Activated CD4-positive, alpha-beta memory T cell treated with anti-CD3 and anti-CD28 coated beads, Interleukin-2, amount 10 ng/mL, durations not matched to agents 7 days and 5 days (primary cell): ENCODE results near the gene SDK1. TPM values are rescaled to one million over a fixed set of nuclear protein-coding genes. Genes with fewer than 3 reads are reported as not detected.
"Not testable (repeated sequence)": the region's sequence is repeated elsewhere in the genome, so short reads cannot be mapped to it uniquely, and the experiment has no call there.

Experiments used
- CTCF ChIA-PET: fragments of 350-600 bp; sonication (Branson Sonifier 250); formaldehyde crosslinking; loops from one replicate; lab custom pipeline; 2021; ENCODE audit warnings: antibody characterized with exemption, inconsistent platforms; lab: Charles Lee
- POLR2A ChIA-PET: fragments of 350-600 bp; sonication (Branson Sonifier 250); formaldehyde crosslinking; loops from one replicate; lab custom pipeline; 2021; ENCODE audit warnings: antibody characterized with exemption; lab: Charles Lee
- DNase-seq: peaks from one replicate; pipeline ENCODE4 v3.0.0-alpha.2; 2020
- H3K27ac Mint-ChIP-seq: one replicate; pipeline ENCODE4 v1.8.0; 2021; ENCODE audit warnings: mild to moderate bottlenecking, mixed read lengths
- H3K27me3 Mint-ChIP-seq: one replicate; pipeline ENCODE4 v1.8.0; 2021; ENCODE audit warnings: mixed read lengths
- H3K36me3 Mint-ChIP-seq: one replicate; pipeline ENCODE4 v1.8.0; 2021; ENCODE audit warnings: low read depth, mixed read lengths
- H3K4me1 Mint-ChIP-seq: one replicate; pipeline ENCODE4 v1.8.0; 2021; ENCODE audit warnings: mixed read lengths
- H3K4me3 Mint-ChIP-seq: one replicate; pipeline ENCODE4 v1.8.0; 2021; ENCODE audit warnings: mild to moderate bottlenecking, mixed read lengths
- H3K9me3 Mint-ChIP-seq: one replicate; pipeline ENCODE4 v1.8.0; 2021; ENCODE audit warnings: mixed read lengths
- total RNA-seq, 2 experiments: library from RNA; stranded (reverse); gene quantifications; one replicate each; pipeline ENCODE4 v1.2.3, GENCODE V29; 2021

The SDK1 gene
- total RNA-seq, 2 experiments from 2014 or later: 0.03 to 0.05 TPM

DNA sequence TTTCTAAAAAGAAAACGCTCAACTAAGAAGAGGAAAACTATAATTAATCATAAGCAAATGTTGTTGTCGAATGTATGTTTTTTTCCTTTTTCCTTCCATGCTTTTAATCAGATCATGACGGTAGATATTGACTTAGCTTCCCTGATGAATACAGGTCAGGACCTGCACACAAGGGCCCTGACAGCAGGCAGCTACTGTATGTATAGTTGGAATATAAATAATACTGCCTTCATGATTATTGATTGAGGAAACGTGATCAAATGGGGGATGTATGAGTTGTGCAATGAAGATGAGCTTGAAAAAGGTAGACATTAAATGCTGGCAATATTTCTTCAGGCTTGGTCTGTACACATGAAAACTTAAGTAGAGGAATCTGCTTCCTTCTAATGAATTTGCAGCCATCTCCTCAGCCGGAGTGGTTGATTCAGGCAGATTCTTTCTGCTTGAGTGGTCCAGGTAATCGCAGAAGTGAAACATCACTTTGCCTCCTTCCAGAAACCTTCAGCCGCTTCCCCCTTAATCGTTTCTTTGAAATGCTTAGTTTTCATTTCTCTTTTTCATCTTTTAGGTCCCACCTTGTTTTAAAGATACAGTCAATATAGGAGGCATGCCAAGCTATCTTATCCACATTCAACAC is 656.5 kb downstream of the SDK1 start:
- CTCF ChIA-PET: interaction anchor here (0.6 kb wide), 1 partner anchor 107 kb away, joined by 3 read pairs; no protein-coding TSS in a partner anchor
- Mint-ChIP-seq H3K4me3 (no peak overlapping the region), H3K4me1 (no peaks in the 10 kb centered on the region), H3K27me3 (peaks cover 2% of the 10 kb centered on the region), H3K9me3 (no peaks in the 10 kb centered on the region), H3K36me3 (no peaks in the 10 kb centered on the region), H3K27ac (no peak overlapping the region)
- DNase-seq: no peak
- POLR2A ChIA-PET: no interaction called here

DNA sequence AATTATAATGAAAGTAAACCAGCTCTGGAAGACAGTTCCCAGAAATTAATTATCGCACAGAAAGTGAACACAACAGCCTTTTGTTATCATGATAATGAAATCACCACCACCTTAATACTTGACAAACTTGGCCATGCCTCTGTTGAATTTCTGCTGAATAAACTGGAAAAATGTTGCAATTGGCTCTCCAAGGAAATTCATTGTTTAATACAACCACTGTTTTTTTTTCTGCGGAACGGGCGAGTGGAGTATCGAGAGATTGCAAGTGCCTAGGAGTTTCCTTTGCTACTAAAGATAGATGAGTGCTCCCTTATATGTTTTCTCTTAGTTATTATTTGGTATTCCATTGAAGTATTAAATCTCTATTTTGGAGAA is 657.0 kb downstream of the SDK1 start:
- Mint-ChIP-seq H3K36me3 (no peaks in the 10 kb centered on the region), H3K27ac (no peak overlapping the region), H3K4me1 (no peaks in the 10 kb centered on the region), H3K9me3 (no peaks in the 10 kb centered on the region), H3K4me3 (no peak overlapping the region), H3K27me3 (peaks cover 2% of the 10 kb centered on the region)
- ChIA-PET CTCF (interaction anchor here (0.6 kb wide), 1 partner anchor 107 kb away, joined by 3 read pairs; no protein-coding TSS in a partner anchor), POLR2A (no interaction called here)
- no peak for DNase-seq

DNA sequence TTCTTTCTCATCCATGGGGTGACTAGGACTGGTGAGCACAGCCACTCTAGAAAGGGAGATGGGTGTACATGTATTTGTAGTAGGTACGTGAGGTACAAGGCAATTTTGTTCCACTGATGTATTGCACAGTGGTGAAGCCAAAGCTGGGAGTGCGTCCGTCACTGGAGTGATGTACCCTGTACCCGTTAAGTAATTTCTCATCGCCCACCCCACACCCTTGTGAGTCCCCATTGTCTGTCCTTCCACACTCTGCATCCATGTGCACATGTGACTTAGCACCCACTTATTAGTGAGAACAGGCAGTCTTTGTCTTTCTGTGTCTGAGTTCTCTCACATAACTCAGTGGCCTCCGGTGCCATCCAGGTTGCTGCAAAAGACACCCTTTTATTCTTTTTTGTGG is 658.3 kb downstream of the SDK1 start:
- H3K36me3 Mint-ChIP-seq: no peaks in the 10 kb centered on the region
- POLR2A ChIA-PET: no interaction called here
- no peaks in the 10 kb centered on the region for H3K4me1 Mint-ChIP-seq
- H3K4me3 Mint-ChIP-seq: no peak overlapping the region
- CTCF ChIA-PET: no interaction called here
- no peak overlapping the region for H3K27ac Mint-ChIP-seq
- H3K9me3 Mint-ChIP-seq: no peaks in the 10 kb centered on the region
- H3K27me3 Mint-ChIP-seq: peaks cover 2% of the 10 kb centered on the region
- DNase-seq: no peak

DNA sequence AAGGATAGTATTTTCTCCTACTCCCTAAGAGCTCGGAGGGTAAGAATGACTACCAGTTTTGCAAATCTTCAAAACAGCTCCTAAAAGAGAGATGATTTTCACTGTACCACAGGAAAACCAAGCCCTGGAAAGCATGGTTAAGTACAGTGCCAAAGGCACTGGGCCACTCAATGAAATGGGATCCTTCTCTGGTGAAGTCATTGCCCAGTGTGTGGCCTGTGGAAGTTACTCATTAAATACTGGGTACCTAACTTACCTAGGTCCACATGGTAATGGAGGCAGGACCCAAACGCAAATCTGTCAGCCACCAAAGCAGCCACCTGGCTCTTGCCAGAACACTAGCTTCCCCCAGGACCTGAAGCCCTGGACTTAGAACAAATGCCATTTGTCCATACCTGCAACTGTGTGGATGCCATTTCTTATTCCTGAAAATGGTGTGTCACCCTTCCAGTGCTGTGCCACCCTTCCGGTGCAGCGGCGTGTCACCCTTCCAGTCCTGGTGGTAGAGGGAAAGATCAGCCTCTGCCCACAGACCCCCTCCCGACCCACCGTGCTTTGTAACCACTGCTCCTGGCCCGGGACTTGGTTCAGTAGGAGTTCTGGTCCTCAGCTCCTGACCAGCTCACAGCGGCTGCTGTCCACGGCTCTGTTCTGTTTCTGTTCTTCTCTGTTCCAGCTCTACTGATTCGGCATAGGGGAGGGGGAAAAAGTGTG is 659.2 kb downstream of the SDK1 start:
- ChIA-PET CTCF (no interaction called here), POLR2A (no interaction called here)
- Mint-ChIP-seq H3K27ac (no peak overlapping the region), H3K9me3 (no peaks in the 10 kb centered on the region), H3K36me3 (no peaks in the 10 kb centered on the region), H3K27me3 (peaks cover 2% of the 10 kb centered on the region), H3K4me3 (no peak overlapping the region), H3K4me1 (no peaks in the 10 kb centered on the region)
- no peak for DNase-seq

DNA sequence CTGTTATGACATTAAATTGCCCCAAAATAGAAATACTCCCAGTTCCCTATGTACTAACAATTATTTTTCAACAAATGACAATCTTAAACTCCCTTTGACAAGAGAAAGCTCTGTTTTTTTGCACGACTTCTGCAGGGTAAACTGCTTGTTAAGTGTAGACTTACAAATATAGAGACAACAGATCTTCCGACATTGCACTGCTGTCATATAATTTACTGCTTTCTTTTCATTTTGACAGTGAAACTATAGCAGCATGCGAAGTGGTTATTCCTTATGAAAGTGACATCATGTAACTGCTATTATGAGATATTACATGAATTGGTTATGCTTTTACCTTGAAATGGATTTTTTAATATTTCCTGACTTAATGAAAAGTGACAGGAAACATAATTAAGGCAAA is 659.9 kb downstream of the SDK1 start:
- peaks cover 2% of the 10 kb centered on the region for H3K27me3 Mint-ChIP-seq
- CTCF ChIA-PET: no interaction called here

DNA sequence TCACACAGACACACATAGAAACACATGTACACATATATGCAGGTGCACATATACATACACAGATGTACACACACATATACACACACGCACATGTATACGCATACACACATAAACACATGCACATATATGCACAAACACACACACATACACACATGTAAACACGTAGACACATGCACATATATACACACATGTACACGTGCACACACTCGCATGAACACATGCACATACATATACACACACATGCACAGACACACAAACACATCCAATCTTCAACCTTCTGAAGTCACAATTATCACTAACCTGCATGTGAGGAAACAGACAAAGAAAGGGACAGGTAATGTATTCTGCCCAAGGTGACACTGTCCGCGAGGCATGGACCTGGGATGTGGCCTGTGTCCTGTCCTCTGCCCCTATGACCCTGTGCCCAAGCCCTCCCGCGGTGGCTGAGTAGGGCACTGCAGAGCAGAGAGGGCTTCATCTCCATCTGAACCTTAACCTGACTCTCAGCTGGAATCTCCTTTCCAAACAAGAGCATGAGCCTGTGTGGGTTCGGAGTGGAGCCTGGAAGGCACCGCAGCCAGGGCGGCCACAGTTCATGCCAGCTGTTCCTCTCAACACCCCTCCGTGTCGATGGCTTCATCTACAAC is 660.9 kb downstream of the SDK1 start:
- H3K27ac Mint-ChIP-seq: no peak overlapping the region
- DNase-seq: no peak
- H3K27me3 Mint-ChIP-seq: peaks cover 2% of the 10 kb centered on the region
- H3K36me3 Mint-ChIP-seq: no peaks in the 10 kb centered on the region
- H3K9me3 Mint-ChIP-seq: no peaks in the 10 kb centered on the region
- ChIA-PET CTCF (no interaction called here), POLR2A (no interaction called here)
- no peak overlapping the region for H3K4me3 Mint-ChIP-seq
- H3K4me1 Mint-ChIP-seq: no peaks in the 10 kb centered on the region

More for the DNA sequence above, 659.9 kb downstream of the SDK1 start:
- POLR2A ChIA-PET: no interaction called here
- Mint-ChIP-seq H3K4me3 (no peak overlapping the region), H3K4me1 (no peaks in the 10 kb centered on the region), H3K27ac (no peak overlapping the region), H3K36me3 (no peaks in the 10 kb centered on the region), H3K9me3 (no peaks in the 10 kb centered on the region)
- no peak for DNase-seq

DNA sequence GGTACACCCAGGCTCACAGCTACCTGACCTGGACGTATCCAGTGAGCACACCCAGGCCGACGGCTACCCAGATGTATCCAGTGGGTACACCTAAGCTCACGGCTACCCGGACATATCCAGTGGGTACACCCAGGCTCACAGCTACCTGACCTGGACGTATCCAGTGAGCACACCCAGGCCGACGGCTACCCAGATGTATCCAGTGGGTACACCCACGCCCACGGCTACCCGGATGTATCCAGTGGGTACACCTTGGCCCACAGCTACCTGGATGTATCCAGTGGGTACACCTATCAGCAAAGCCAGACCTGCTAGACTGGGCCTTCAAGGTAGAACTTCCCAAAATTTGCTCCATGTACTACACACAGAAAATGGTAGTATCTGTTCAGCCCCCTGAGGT is 662.7 kb downstream of the SDK1 start:
- POLR2A ChIA-PET, DNase-seq, H3K4me1 Mint-ChIP-seq, CTCF ChIA-PET, H3K27ac Mint-ChIP-seq, H3K36me3 Mint-ChIP-seq, H3K9me3 Mint-ChIP-seq, H3K27me3 Mint-ChIP-seq, H3K4me3 Mint-ChIP-seq: not testable (repeated sequence)

DNA sequence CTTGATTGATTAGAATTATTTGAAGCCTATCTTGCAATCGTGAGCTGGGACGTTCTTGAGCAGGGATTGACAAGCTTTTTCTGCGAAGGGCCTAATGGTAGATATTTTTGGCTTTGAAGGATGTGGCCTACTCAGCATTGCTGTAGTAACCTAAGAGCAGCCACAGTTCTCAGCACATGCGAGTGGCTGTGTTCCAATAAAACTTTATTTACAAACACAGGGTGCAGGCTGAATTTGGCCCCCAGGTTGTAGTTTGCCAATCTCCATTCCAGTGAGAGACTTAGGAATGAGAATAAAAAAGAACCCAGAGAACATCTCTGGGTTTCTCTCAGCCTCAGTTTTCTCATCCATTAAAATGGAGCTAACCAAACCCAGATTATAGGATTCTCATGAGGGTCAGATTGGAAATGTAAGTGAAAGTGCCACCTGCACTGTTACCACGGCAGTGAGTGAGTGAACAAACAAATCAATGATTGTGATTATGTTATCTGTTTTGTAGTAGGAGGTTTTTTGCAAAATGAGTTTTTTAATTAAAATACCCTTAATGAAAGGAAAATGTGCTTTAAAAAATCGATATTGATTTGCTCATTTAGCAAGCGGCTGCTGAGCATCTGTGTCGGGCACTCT is 664.0 kb downstream of the SDK1 start:
- H3K27ac Mint-ChIP-seq: no peak overlapping the region
- H3K27me3 Mint-ChIP-seq: no peaks in the 10 kb centered on the region
- ChIA-PET CTCF (no interaction called here), POLR2A (no interaction called here)
- H3K4me1 Mint-ChIP-seq: no peaks in the 10 kb centered on the region
- H3K36me3 Mint-ChIP-seq: no peaks in the 10 kb centered on the region
- H3K4me3 Mint-ChIP-seq: no peak overlapping the region
- H3K9me3 Mint-ChIP-seq: no peaks in the 10 kb centered on the region
- no peak for DNase-seq

DNA sequence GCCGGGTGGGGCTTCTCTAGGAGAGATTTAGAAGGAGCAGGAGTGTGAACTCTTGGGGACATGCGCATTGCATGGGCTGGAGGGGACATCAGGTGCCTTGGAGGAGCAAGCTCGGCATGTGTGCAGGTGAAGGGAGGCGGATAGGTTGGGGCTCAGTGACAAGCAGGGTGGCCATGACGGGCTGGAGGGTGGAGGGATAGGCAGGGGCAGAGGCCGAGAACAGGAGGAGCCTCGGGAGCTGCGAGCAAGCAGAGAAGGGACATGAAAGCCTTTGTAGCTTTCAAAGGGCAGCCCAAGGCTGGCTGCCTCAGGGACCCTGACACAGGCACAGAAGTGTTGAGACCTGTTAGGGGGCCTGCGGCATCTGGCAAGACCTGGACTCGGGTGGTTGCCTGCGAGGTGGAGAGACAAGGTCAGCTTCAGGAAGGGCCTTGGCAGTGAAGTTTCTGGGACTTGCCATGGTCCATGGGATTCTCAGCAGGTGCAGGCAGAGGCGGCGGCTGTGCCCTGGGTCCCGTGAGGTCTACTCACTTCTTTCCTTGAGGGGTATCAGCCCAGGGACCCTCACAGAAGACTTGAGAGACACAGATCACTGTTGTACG is 664.8 kb downstream of the SDK1 start:
- H3K27ac Mint-ChIP-seq: no peak overlapping the region
- ChIA-PET POLR2A (no interaction called here), CTCF (no interaction called here)
- no peak overlapping the region for H3K4me3 Mint-ChIP-seq
- H3K36me3 Mint-ChIP-seq: no peaks in the 10 kb centered on the region
- no peak for DNase-seq
- H3K9me3 Mint-ChIP-seq: no peaks in the 10 kb centered on the region
- H3K27me3 Mint-ChIP-seq: no peaks in the 10 kb centered on the region
- H3K4me1 Mint-ChIP-seq: no peaks in the 10 kb centered on the region

DNA sequence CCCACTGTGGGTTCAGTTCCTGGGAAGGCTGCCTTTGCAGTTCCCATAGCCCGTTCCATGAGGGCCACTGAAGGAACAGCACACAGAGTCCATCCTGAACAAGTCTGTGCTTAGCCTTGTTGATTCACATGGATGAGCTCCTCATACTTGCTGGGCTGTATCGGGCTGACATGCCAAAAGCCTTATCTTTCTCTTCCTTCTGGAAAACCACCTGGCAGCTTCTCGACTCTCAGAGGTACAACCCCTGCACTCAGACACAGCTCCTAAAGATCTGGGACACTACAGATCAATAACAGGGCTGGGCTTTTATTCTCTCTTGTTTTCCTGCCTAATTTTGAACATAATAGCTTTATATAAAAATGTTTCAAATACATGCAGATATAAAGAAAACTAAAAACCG is 667.2 kb downstream of the SDK1 start:
- DNase-seq: no peak
- Mint-ChIP-seq H3K4me3 (no peak overlapping the region), H3K27me3 (no peaks in the 10 kb centered on the region), H3K27ac (no peak overlapping the region), H3K9me3 (no peaks in the 10 kb centered on the region), H3K36me3 (no peaks in the 10 kb centered on the region), H3K4me1 (no peaks in the 10 kb centered on the region)
- POLR2A ChIA-PET: no interaction called here
- CTCF ChIA-PET: interaction anchor here (0.6 kb wide), 1 partner anchor 727 kb away, joined by 4 read pairs; no protein-coding TSS in a partner anchor

DNA sequence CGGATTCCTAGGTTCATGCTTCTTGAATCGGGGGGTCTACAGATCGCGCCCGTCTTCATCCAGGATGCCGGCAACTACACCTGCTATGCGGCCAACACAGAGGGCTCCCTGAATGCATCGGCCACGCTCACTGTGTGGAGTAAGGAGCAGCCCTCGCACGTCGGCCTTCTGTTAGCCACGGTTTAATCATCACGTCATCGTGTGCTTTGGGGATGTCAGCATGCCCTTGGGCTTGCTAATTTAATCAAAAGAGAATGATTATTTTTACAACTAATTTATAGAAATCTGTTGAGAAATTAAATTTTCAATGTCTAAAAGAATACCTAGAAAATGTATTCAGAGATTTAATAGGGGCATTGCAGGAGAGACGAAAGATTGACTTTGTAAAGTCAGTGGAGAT is 668.2 kb downstream of the SDK1 start:
- no peaks in the 10 kb centered on the region for H3K9me3 Mint-ChIP-seq
- no peak overlapping the region for H3K27ac Mint-ChIP-seq
- H3K27me3 Mint-ChIP-seq: no peaks in the 10 kb centered on the region
- ChIA-PET CTCF (no interaction called here), POLR2A (no interaction called here)
- H3K36me3 Mint-ChIP-seq: no peaks in the 10 kb centered on the region
- DNase-seq: no peak
- no peak overlapping the region for H3K4me3 Mint-ChIP-seq
- no peaks in the 10 kb centered on the region for H3K4me1 Mint-ChIP-seq

DNA sequence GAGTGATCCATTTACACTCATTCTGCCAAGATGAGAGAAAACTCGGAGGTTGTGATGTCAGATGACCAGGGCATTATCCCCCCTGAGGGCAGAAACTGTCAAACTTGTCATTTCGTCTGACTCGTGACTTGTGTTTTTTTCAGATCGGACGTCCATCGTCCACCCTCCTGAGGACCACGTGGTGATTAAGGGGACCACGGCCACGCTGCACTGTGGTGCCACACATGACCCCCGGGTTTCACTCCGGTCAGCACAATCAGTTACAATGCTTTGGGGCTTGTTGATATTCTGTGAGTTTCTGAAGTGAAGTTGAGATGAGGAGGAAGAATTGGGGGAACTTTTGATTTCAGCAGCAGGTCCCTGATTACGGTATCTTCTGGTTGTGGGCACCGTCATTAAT is 670.3 kb downstream of the SDK1 start:
- no peak for DNase-seq
- Mint-ChIP-seq H3K27ac (no peak overlapping the region), H3K4me1 (no peaks in the 10 kb centered on the region), H3K4me3 (no peak overlapping the region), H3K36me3 (no peaks in the 10 kb centered on the region), H3K27me3 (no peaks in the 10 kb centered on the region), H3K9me3 (no peaks in the 10 kb centered on the region)
- CTCF ChIA-PET: no interaction called here
- POLR2A ChIA-PET: no interaction called here

DNA sequence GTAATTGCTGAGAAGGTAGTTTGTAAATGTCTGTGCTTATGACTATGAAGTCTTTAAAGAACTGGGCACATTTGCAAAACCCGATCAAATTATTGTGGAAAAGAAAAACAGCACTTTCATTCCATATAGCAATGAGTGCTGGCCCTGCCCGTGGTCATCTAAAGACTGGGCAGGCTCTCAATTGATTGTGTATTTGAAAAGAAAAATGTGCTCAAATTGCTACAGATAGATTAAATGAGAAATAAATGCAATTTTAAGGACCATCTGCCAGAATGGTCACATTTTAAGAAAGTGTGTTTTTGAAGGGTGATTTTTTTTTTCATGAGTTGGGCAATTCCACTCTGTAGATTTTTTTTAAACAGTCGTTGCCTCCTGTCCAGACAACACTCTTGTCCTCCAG is 672.2 kb downstream of the SDK1 start:
- DNase-seq: no peak
- H3K27ac Mint-ChIP-seq: no peak overlapping the region
- ChIA-PET POLR2A (no interaction called here), CTCF (no interaction called here)
- no peak overlapping the region for H3K4me3 Mint-ChIP-seq
- H3K4me1 Mint-ChIP-seq: no peaks in the 10 kb centered on the region
- H3K9me3 Mint-ChIP-seq: no peaks in the 10 kb centered on the region
- H3K36me3 Mint-ChIP-seq: no peaks in the 10 kb centered on the region
- H3K27me3 Mint-ChIP-seq: no peaks in the 10 kb centered on the region
